Renal pelvis (tissue), 4 donors: ENCODE data around the gene ICOSLG. TPM values are rescaled to one million over a fixed set of nuclear protein-coding genes. Genes with fewer than 3 reads are reported as not detected.
"Not testable (repeated sequence)": the region's sequence is repeated elsewhere in the genome, so short reads cannot be mapped to it uniquely, and the experiment has no call there.

ENCODE experiments used
- DNase-seq: peaks from one replicate; pipeline ENCODE4 v3.0.0-alpha.2; 2013
- polyA plus RNA-seq, 3 donors: library from polyadenylated mRNA; unstranded; fragments of 120-200 nt; gene quantifications; one replicate each; pipeline ENCODE4 v1.2.1, GENCODE V29; 2013; ENCODE audit not compliant: insufficient read length in 3 of 3

The ICOSLG gene
- polyA plus RNA-seq, 3 donors = 8.3 to 10.7 (median 9.0) TPM

- DNase-seq = not testable (repeated sequence)
Measured at GRCh38 chr21:44240353-44240752, 390 bp downstream of the ICOSLG start.

GRCh38 chr21:44229561-44229960, 11.2 kb downstream of the ICOSLG start:
- DNase-seq = not testable (repeated sequence)

- DNase-seq = not testable (repeated sequence)
Measured at GRCh38 chr21:44228109-44228508, 12.6 kb downstream of the ICOSLG start.

GRCh38 chr21:44227614-44228013, 13.1 kb downstream of the ICOSLG start:
- not testable (repeated sequence) for DNase-seq

GRCh38 chr21:44225605-44226004, 15.1 kb downstream of the ICOSLG start:
- DNase-seq = not testable (repeated sequence)

- DNase-seq = not testable (repeated sequence)
Measured at GRCh38 chr21:44223334-44223733, 17.4 kb downstream of the ICOSLG start.

GRCh38 chr21:44220674-44221073, 20.1 kb downstream of the ICOSLG start:
- not testable (repeated sequence) for DNase-seq

GRCh38 chr21:44218461-44218860, 22.3 kb downstream of the ICOSLG start:
- not testable (repeated sequence) for DNase-seq

GRCh38 chr21:44211978-44212377, 28.8 kb downstream of the ICOSLG start:
- DNase-seq = not testable (repeated sequence)

GRCh38 chr21:44211574-44211973, 29.2 kb downstream of the ICOSLG start:
- DNase-seq = not testable (repeated sequence)

- DNase-seq = not testable (repeated sequence)
Measured at GRCh38 chr21:44207860-44208646, 32.7 kb downstream of the ICOSLG start.

- DNase-seq = not testable (repeated sequence)
Measured at GRCh38 chr21:44206698-44207676, 33.8 kb downstream of the ICOSLG start.

GRCh38 chr21:44206187-44206586, 34.6 kb downstream of the ICOSLG start:
- DNase-seq = not testable (repeated sequence)

- DNase-seq = not testable (repeated sequence)
Measured at GRCh38 chr21:44202590-44203299, 38.0 kb downstream of the ICOSLG start.

GRCh38 chr21:44199997-44200396, 40.7 kb downstream of the ICOSLG start:
- not testable (repeated sequence) for DNase-seq

- no peak for DNase-seq
Measured at GRCh38 chr21:44199448-44199847, 41.3 kb downstream of the ICOSLG start.

- DNase-seq = not testable (repeated sequence)
Measured at GRCh38 chr21:44197156-44197516, 43.6 kb downstream of the ICOSLG start.

GRCh38 chr21:44196212-44197155, 44.3 kb downstream of the ICOSLG start:
- not testable (repeated sequence) for DNase-seq

- DNase-seq = not testable (repeated sequence)
Measured at GRCh38 chr21:44194888-44195287, 45.9 kb downstream of the ICOSLG start.

GRCh38 chr21:44194451-44194850, 46.3 kb downstream of the ICOSLG start:
- not testable (repeated sequence) for DNase-seq

GRCh38 chr21:44193108-44193507, 47.6 kb downstream of the ICOSLG start:
- DNase-seq = not testable (repeated sequence)
